Sigmoid colon (tissue), 7 donors: ENCODE measurements around the gene ITPK1. TPM values are rescaled to one million over a fixed set of nuclear protein-coding genes. Genes with fewer than 3 reads are reported as not detected.

Experiments used
- DNase-seq: peaks from one replicate; pipeline ENCODE4 v3.0.0-alpha.2; 2019
- H3K27ac ChIP-seq, 4 donors: fragments of 200-600 bp; sonication (generic); one replicate each; pipeline ENCODE4 v1.5.1; 2016 to 2019; ENCODE audit warnings: mild to moderate bottlenecking in 1 of 4
- H3K27me3 ChIP-seq, 3 donors: fragments of 200-600 bp; sonication (generic); one replicate each; pipeline ENCODE4 v1.5.1; 2019; ENCODE audit warnings: mild to moderate bottlenecking in 1 of 3
- H3K36me3 ChIP-seq, 4 donors: fragments of 200-600 bp; sonication (generic); one replicate each; pipeline ENCODE4 v1.5.1; 2016 to 2019
- H3K4me1 ChIP-seq, 4 donors: fragments of 200-600 bp; sonication (generic); one replicate each; pipeline ENCODE4 v1.5.1; 2017 to 2019
- H3K4me3 ChIP-seq, 4 donors: fragments of 200-600 bp; sonication (generic); one replicate each; pipeline ENCODE4 v1.5.1; 2017 to 2019; ENCODE audit warnings: mild to moderate bottlenecking in 2 of 4, moderate library complexity in 1 of 4
- H3K9me3 ChIP-seq, 4 donors: fragments of 200-600 bp in 3 of 4; sonication (generic) in 3 of 4; one replicate each; pipeline versions ENCODE4 v1.5.1 to v1.6.1; 2013 to 2019
- CTCF ChIP-seq, 4 experiments: fragments of 450-650 bp in 3 of 4; fragments of 200-600 bp in 1 of 4; IDR thresholded peaks; one replicate each; pipeline ENCODE4 v1.5.1; 2016 to 2019; ENCODE audit warnings: antibody characterized with exemption in 4 of 4, mild to moderate bottlenecking in 3 of 4, moderate library complexity in 2 of 4
- EP300 ChIP-seq, 4 donors: sonication (generic); formaldehyde crosslinking; IDR thresholded peaks; one replicate each; pipeline ENCODE4 v1.6.1; 2017; ENCODE audit warnings: antibody characterized with exemption in 4 of 4
- POLR2A ChIP-seq, 2 donors: fragments of 450-650 bp; IDR thresholded peaks; one replicate each; pipeline ENCODE4 v1.6.1; 2016; ENCODE audit warnings: antibody characterized with exemption in 2 of 2, mild to moderate bottlenecking in 2 of 2, moderate library complexity in 2 of 2
- POLR2AphosphoS5 ChIP-seq, 4 donors: sonication (generic); formaldehyde crosslinking; IDR thresholded peaks; one replicate each; pipeline ENCODE4 v1.6.1; 2017; ENCODE audit warnings: antibody characterized with exemption in 4 of 4
- WGBS, 2 donors: extraction: QIAGEN DNeasy Blood & Tissue Kit; methylation state at CpG; one replicate each; pipeline ENCODE4 v1.1.7; 2013; 5-methylcytosine and 5-hydroxymethylcytosine counted together
- intact Hi-C: fragments of 100-400 bp; cut with DNase I; formaldehyde crosslinking; loops from one replicate; pipeline ENCODE4 v1.15.1; 2023
- polyA plus RNA-seq, 3 donors: library from polyadenylated mRNA; stranded (reverse); fragments of 200-250 nt; gene quantifications; one replicate each; pipeline ENCODE4 v1.2.3, GENCODE V29; 2013
- total RNA-seq, 4 donors: library from RNA; depleted of rRNA; stranded (reverse); fragments of >200 nt; gene quantifications; one replicate each; pipeline ENCODE4 v1.1.0, GENCODE V29; 2016
- donor health status: healthy with polysubstance abuse.
- donor health status: Bipolar disorder and iron deficiency.
- donor health status: healthy.

ITPK1 gene
- total and polyA plus RNA-seq, 7 donors, result 39.8 to 75.4 (median 61.8) TPM

GRCh38 chr14:93004699-93005082 lies 111.0 kb downstream of the ITPK1 start:
- intact Hi-C loops, result no loop called here
- WGBS, 2 donors, result 90 to 96% methylated on average over 7 of the region's 7 CpGs
- H3K27ac ChIP-seq, result peak overlapping the region; percentile 72 to 78 (median 73)
- peaks cover 4 to 73% (median 60%) of the 10 kb centered on the region in 4 donors for H3K4me1 ChIP-seq
- DNase-seq, result no peak
- no peaks in the 10 kb centered on the region for H3K36me3 ChIP-seq
- H3K27me3 ChIP-seq, result no peaks in the 10 kb centered on the region
- no peak for TF ChIP-seq CTCF (IDR thresholded peaks at IDR 0.05)
- no peak for TF ChIP-seq EP300 (IDR thresholded peaks at IDR 0.05)
- no peak for TF ChIP-seq POLR2A (IDR thresholded peaks at IDR 0.05)
- TF ChIP-seq POLR2AphosphoS5 (IDR thresholded peaks at IDR 0.05), result no peak
- H3K9me3 ChIP-seq, result no peaks in the 10 kb centered on the region
- no peak overlapping the region for H3K4me3 ChIP-seq

- Histone ChIP-seq H3K36me3 (no peaks in the 10 kb centered on the region), H3K4me1 (peaks cover 4 to 75% (median 61%) of the 10 kb centered on the region in 4 donors), H3K27me3 (no peaks in the 10 kb centered on the region), H3K9me3 (no peaks in the 10 kb centered on the region), H3K4me3 (no peak overlapping the region), H3K27ac (peak overlapping the region; percentile 72 to 78 (median 73))
- TF ChIP-seq EP300 (IDR thresholded peaks at IDR 0.05), result no peak
- TF ChIP-seq POLR2AphosphoS5 (IDR thresholded peaks at IDR 0.05), result no peak
- no peak for TF ChIP-seq CTCF (IDR thresholded peaks at IDR 0.05)
- no peak for TF ChIP-seq POLR2A (IDR thresholded peaks at IDR 0.05)
- no peak for DNase-seq
- 94% methylated on average over 18 of the region's 18 CpGs for WGBS, 2 donors
- intact Hi-C loops, result no loop called here
These were observed 111.6 kb downstream of the ITPK1 start for GRCh38 chr14:93003945-93004698.

GRCh38 chr14:93002851-93003298 lies 112.8 kb downstream of the ITPK1 start:
- Histone ChIP-seq H3K27me3 (no peaks in the 10 kb centered on the region), H3K4me3 (no peak overlapping the region), H3K36me3 (no peaks in the 10 kb centered on the region), H3K9me3 (no peaks in the 10 kb centered on the region), H3K4me1 (peaks cover 3 to 75% (median 61%) of the 10 kb centered on the region in 4 donors), H3K27ac (peak overlapping the region in 1 of 4 donors; percentile 8)
- TF ChIP-seq POLR2A (IDR thresholded peaks at IDR 0.05) (no peak), EP300 (IDR thresholded peaks at IDR 0.05) (no peak), CTCF (IDR thresholded peaks at IDR 0.05) (no peak), POLR2AphosphoS5 (IDR thresholded peaks at IDR 0.05) (no peak)
- no peak for DNase-seq
- intact Hi-C loops, result no loop called here
- 90 to 92% methylated on average over 5 of the region's 5 CpGs for WGBS, 2 donors

GRCh38 chr14:93002049-93002448 lies 113.7 kb downstream of the ITPK1 start:
- intact Hi-C loops, result no loop called here
- no peak for DNase-seq
- Histone ChIP-seq H3K27me3 (no peaks in the 10 kb centered on the region), H3K36me3 (peaks cover 0 to under 1% (median 0%) of the 10 kb centered on the region in 4 donors), H3K4me1 (peaks cover 0 to 75% (median 57%) of the 10 kb centered on the region in 4 donors), H3K27ac (no peak overlapping the region), H3K9me3 (no peaks in the 10 kb centered on the region), H3K4me3 (no peak overlapping the region)
- WGBS, 2 donors, result 95 to 96% methylated on average over 6 of the region's 6 CpGs
- TF ChIP-seq CTCF (IDR thresholded peaks at IDR 0.05) (no peak), POLR2AphosphoS5 (IDR thresholded peaks at IDR 0.05) (no peak), EP300 (IDR thresholded peaks at IDR 0.05) (no peak), POLR2A (IDR thresholded peaks at IDR 0.05) (no peak)
